HG02852 (cell line): ENCODE measurements around the gene KBTBD3.
A peak's percentile ranks its signal among the peaks of the same experiment; 100 is the strongest.
"Not testable (repeated sequence)": the region's sequence is repeated elsewhere in the genome, so short reads cannot be mapped to it uniquely, and the experiment has no call there.

Experiments used
- ATAC-seq: cut with Tn5 transposase; IDR thresholded peaks from one replicate; pipeline ENCODE4 v1.9.1; 2021; ENCODE audit warnings: mild to moderate bottlenecking, moderate library complexity; ENCODE audit not compliant: unreplicated experiment

The KBTBD3 gene

DNA sequence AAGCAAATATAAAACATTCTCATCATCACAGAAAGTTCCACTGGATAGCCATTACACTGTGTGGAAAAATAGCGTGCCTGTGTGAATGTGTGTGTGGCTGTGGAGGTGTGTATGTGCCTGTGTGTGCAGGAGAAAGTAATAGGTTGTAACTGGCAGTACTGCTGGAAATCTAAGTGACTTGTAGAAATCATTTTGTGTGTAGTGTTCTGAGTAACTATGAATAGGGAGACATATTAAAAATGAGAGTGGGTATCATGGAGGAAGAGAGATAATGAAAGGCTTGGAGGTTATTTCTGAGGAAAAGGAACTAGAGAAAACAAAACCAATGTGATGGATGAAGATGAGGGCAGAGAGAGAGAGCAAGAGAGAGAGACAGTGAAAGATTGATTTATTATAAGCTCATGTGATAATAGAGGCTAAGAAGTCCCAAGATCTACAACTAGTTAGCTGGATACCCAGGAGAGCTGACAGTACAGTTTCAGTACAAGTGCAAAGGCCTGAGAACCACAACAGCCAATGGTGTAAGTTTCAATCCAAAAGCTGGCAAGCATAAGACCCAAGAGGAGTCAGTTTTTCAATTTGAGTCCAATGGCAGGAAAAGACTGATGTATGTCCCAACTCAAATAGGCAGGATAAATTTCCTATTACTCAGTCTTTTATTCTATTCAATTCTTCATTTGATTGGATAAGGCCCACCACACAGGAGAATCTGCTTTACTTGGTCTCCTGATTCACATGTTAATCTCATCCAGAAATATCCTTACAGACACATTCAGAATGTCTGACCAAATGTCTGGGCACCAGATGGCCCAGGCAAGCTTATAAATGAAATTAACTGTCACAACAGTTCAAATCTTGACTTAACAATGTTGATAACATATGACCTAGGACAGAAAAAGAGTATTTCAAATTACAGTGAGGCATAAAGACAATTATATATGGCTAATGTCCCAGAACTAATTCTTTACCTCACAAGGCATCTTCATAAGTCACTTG, 14.9 kb downstream of the KBTBD3 start:
- no peak for ATAC-seq

GRCh38 chr11:106061249-106061784, 15.8 kb downstream of the KBTBD3 start:
- no peak for ATAC-seq

- no peak for ATAC-seq
Observed at GRCh38 chr11:106059617-106060016, 17.5 kb downstream of the KBTBD3 start.

DNA sequence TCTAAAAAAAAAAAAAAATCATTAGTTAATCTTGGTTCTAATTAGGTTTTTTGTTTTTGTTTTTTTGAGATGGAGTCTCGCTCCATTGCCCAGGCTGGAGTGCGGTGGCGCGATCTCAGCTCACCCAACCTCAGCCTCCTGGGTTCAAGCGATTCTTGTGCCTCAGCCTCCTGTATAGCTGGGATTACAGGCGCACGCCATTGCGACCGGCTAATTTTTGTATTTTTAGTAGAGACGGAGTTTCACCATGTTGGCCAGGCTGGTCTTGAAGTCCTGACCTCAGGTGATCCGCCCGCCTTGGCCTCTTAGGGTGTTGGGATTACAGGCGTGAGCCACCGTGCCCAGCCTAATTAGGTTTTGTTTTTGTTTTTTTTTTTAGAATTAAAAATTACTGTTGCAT, 18.8 kb downstream of the KBTBD3 start:
- ATAC-seq, result not testable (repeated sequence)

- ATAC-seq, result no peak
Observed at GRCh38 chr11:106051103-106051502, 26.0 kb downstream of the KBTBD3 start.

DNA sequence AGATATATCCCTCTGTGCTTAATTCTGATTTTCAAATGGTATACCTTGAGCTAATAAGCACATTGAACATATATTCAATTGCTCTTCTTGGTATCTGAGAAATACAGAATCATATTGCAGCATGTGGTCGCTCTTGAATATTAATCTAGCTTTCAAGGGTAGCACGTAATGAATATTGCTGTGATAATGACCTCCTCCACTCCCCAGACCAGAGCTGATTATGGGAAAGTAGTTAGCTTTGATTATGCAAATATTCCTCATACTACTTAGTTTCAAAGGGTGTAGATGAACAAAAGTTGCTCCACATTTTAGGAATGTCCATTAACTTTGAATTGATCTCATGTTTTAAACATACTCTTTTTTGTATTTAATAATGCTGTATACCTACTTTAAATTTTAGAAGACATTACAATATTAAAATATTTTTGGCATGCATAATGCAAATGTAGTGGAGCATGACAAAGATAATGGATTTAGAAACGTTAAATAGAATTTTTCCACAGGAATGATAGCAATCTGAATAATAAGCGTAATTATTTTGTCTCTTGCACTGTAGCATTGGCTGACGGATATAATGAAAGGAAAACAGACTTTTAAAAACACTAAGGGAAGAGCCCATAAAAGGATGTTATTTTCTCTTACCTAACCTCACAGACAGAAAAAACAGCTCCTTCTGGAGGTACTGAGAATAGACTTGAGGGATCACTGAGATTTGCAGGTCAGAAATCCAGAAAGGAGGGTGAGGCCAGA, 27.2 kb downstream of the KBTBD3 start:
- ATAC-seq, result no peak

GRCh38 chr11:106047631-106048030, 29.5 kb downstream of the KBTBD3 start:
- no peak for ATAC-seq

- ATAC-seq, result no peak
Observed at GRCh38 chr11:106043540-106043939, 33.6 kb downstream of the KBTBD3 start.

GRCh38 chr11:106032861-106033260, 44.3 kb downstream of the KBTBD3 start:
- ATAC-seq, result no peak

DNA sequence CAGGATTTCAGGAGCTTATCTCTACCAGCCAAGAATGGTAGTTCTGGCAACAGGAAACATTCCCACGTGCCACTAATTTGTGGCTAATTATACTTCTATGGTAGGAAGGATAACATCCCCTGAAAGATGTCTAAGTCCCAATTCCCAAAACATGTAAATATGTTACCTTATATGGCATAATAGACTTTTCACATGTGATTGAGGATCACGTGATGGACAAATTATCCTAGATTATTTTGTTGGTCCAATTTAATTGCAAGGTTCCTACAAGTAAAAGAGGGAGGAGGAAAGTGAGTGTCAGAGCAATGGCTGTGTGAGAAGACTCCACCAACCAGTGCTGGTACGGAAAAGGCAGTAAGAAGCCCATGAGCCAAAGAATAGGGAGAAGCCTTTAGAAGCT, 45.2 kb downstream of the KBTBD3 start:
- no peak for ATAC-seq

GRCh38 chr11:106031202-106031810, 45.8 kb downstream of the KBTBD3 start:
- ATAC-seq, result no peak

DNA sequence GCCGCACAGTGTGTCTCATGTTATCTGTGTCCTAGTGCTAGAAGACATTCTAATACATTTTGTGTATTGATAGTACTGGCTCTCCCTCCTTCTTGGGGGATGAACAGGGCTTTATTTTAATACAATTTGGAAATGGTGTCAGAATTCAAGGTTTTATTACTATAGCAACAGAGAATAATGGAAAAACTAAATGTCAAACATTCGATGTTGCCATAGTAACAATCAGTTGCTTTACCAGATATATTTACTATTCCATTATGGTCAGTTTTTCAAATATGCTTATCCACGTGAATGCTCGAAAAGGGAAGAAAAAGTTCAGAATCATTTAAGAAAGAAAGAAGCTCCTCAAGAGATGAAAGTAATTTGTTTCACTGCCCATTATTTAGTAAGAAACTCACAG, 46.5 kb downstream of the KBTBD3 start:
- no peak for ATAC-seq

DNA sequence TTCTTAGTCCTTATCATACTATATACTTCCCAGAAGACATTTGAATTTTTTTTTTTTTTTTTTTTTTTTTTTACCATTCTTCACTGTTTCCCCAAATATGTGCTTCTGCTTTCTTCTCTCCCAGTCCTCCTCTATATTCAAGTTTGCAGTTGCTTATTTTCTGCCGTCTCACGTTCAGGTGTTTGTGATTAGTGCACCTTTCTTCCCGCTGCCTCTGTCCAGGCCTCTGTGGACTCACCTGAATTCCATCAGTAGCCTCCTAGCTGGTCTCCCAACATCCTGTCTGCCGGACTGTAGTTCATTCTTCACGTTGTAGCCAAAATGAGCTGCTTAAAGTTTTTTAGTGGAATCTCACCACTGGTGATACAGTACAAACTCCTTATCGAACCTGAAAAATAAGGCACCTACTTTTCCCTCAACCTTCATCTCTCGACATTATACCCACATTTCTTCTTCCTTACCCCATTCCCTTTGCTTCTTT, 54.3 kb downstream of the KBTBD3 start:
- ATAC-seq, result no peak

DNA sequence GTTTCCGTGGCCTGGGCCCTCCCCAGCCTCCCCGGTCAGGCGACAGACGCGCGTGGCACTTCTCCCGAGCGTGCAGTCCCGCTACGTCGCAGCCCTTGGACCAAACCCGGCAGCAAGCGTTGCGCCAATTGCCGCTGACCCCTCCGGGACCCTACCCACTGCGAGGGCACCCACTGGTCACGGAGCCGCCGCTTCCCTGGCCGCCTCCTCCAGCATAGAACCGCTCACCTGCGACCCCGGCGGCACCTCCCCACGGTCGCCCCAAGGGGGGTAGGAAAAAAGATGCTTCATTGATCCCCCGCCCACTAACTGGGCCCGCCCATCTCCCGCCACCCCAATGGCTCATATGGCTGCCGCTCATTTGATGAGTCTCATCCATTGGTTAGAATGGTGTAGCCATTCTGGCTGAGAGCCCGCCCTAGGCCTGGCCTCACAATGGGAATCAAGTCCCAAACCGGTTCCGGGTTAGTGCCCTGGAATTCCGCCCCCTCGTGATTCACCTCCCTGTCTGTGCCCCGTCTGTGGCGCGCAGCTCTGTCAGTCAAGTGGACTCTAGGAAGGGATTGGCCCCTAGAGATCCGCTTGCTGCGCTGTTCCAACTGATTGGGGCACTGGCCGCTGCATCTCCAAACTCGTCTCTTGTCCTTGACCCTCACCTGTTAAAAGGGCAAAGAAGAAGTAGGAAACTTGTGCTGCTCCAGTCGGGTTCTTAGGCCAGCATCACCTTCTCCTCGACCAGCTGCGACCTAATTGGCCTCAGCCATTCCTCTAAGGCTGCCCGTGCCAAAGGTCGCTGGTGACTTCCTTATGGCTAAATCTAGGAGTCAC, 55.0 kb downstream of the KBTBD3 start, which contains the start of gene MSANTD4:
Gene MSANTD4 (minus strand): TSS at position 274 of the 828 bp plus-strand sequence. CDS start 11,323 bp downstream, outside the sequence.
- ATAC-seq, result peak; percentile 98

DNA sequence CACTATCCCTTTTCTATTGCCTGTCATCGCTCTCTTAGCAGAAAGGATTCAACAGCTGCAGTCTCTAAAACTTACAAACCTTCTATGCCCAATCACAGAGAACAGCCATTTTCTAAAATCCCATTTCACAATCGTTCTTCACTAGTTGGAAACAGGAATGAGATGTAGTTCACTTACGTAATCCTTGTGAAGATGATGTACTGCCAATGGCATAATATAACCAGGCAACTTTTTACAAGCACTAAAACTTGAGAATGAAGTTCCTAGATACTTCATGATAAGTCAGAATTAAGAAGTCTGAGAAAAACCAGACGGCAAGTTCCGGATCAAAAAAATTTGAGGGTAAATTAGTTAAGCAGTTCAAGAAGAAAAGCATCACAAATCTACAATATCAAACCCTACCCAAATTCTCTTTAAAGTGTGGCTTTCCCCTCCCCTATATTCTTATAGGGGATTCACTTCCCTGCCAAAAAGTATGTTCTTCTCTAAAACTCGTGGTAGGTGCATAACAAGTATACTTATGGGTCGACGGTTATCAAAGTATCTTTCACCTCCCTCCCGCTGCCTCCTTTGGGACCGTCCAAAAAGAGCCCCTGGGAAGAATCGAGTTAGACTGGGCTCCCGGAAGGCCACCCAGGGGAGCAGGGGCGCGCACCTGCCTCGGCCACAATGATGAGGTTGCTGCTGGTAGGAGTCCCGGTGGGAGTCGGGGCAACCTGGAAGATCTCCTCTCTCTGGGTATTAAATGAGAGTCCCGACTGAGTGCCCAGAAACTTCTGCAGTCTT, 55.8 kb downstream of the KBTBD3 start:
- ATAC-seq, result peak; percentile 13

DNA sequence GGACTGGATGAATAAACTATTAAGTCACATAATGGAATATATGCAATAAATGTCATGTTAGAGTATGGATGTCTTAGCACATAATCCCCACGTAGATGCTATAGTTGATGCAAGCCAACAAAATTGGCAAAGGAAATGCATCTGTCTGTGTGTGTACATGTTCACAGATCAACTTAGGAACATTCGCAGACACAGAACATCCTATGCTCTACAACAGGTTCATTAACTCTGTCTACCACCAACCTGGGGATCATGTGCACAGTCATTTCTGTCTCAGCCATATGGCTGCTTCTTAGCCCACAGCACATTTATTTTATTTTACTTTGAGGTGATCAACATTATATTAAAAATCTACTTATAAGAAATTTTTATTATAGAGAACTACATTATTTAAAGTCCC, 60.1 kb downstream of the KBTBD3 start:
- ATAC-seq, result no peak

- no peak for ATAC-seq
Observed at GRCh38 chr11:106015066-106015465, 62.1 kb downstream of the KBTBD3 start.

DNA sequence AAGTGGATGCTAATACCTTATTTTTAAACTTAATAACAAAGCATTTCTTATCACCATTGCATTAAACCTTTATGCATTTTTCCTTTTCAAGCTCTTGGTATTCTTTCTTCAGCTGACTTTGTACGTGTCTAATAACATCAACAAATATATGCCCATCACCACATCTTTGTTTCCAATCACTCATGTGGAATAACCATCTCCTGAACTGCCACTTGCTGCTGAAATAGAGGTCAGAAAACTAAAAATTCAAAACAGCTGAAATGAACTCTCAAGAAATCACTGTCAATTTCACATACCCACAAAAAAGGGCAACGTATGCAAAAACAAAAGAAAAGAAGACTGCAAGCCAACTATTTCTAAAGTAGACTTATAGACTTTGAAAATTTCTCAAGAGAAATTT, 62.5 kb downstream of the KBTBD3 start:
- ATAC-seq, result no peak

DNA sequence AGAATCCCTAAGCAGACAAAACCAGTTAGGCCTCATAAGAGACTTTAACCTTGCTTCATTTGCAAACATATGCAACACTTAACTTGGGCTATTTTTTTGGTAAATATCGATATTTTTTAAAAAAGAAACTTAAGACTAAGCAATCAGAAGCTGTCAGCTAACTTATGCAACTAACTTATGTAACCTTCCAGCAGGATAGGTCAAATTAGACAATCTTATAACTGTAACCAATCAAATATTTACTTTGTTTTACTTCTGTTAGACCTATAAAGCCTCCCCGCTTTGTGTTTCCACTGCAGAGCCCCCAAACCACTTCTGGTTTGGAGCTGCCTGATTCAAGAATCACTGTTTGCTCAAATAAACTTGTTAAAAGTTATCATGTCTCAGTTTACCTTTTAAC, 63.1 kb downstream of the KBTBD3 start:
- ATAC-seq, result no peak
